ENCODE results near the gene GALNT18.

Gene GALNT18

GRCh38 chr11:11501546-11502262 is 120.1 kb downstream of the GALNT18 start:
- DNase-seq (ENCODE audit: low read depth in 2 of 3, low spot score in 2 of 3), result no peak

- DNase-seq (ENCODE audit: low read depth in 2 of 3, low spot score in 2 of 3), result no peak
Observed at GRCh38 chr11:11500744-11501487, 120.9 kb downstream of the GALNT18 start.

- no peak for DNase-seq (ENCODE audit: low read depth in 2 of 3, low spot score in 2 of 3)
Observed at GRCh38 chr11:11499300-11499699, 122.5 kb downstream of the GALNT18 start.

- DNase-seq (ENCODE audit: low read depth in 2 of 3, low spot score in 2 of 3), result no peak
Observed at GRCh38 chr11:11498195-11498594, 123.6 kb downstream of the GALNT18 start.

- DNase-seq (ENCODE audit: low read depth in 2 of 3, low spot score in 2 of 3), result no peak
Observed at GRCh38 chr11:11496879-11497278, 124.9 kb downstream of the GALNT18 start.

- DNase-seq (ENCODE audit: low read depth in 2 of 3, low spot score in 2 of 3), result no peak
Observed at GRCh38 chr11:11494348-11494747, 127.5 kb downstream of the GALNT18 start.

GRCh38 chr11:11493698-11494097 is 128.1 kb downstream of the GALNT18 start:
- DNase-seq (ENCODE audit: low read depth in 2 of 3, low spot score in 2 of 3), result no peak

GRCh38 chr11:11491589-11491988 is 130.2 kb downstream of the GALNT18 start:
- no peak for DNase-seq (ENCODE audit: low read depth in 2 of 3, low spot score in 2 of 3)

- no peak for DNase-seq (ENCODE audit: low read depth in 2 of 3, low spot score in 2 of 3)
Observed at GRCh38 chr11:11491014-11491413, 130.8 kb downstream of the GALNT18 start.

GRCh38 chr11:11486423-11486822 is 135.4 kb downstream of the GALNT18 start:
- DNase-seq (ENCODE audit: low read depth in 2 of 3, low spot score in 2 of 3), result no peak

GRCh38 chr11:11486002-11486401 is 135.8 kb downstream of the GALNT18 start:
- no peak for DNase-seq (ENCODE audit: low read depth in 2 of 3, low spot score in 2 of 3)

- DNase-seq (ENCODE audit: low read depth in 2 of 3, low spot score in 2 of 3), result no peak
Observed at GRCh38 chr11:11483627-11484026, 138.2 kb downstream of the GALNT18 start.

GRCh38 chr11:11482730-11483129 is 139.1 kb downstream of the GALNT18 start:
- no peak for DNase-seq (ENCODE audit: low read depth in 2 of 3, low spot score in 2 of 3)

- DNase-seq (ENCODE audit: low read depth in 2 of 3, low spot score in 2 of 3), result no peak
Observed at GRCh38 chr11:11481371-11481770, 140.4 kb downstream of the GALNT18 start.

GRCh38 chr11:11480971-11481370 is 140.8 kb downstream of the GALNT18 start:
- DNase-seq (ENCODE audit: low read depth in 2 of 3, low spot score in 2 of 3), result no peak

GRCh38 chr11:11478687-11479086 is 143.1 kb downstream of the GALNT18 start:
- no peak for DNase-seq (ENCODE audit: low read depth in 2 of 3, low spot score in 2 of 3)

- DNase-seq (ENCODE audit: low read depth in 2 of 3, low spot score in 2 of 3), result no peak
Observed at GRCh38 chr11:11477695-11478420, 143.9 kb downstream of the GALNT18 start.

- DNase-seq (ENCODE audit: low read depth in 2 of 3, low spot score in 2 of 3), result no peak
Observed at GRCh38 chr11:11476971-11477645, 144.7 kb downstream of the GALNT18 start.

- DNase-seq (ENCODE audit: low read depth in 2 of 3, low spot score in 2 of 3), result no peak
Observed at GRCh38 chr11:11476499-11476898, 145.3 kb downstream of the GALNT18 start.

- DNase-seq (ENCODE audit: low read depth in 2 of 3, low spot score in 2 of 3), result no peak
Observed at GRCh38 chr11:11472106-11472505, 149.7 kb downstream of the GALNT18 start.

GRCh38 chr11:11471201-11471600 is 150.6 kb downstream of the GALNT18 start:
- DNase-seq (ENCODE audit: low read depth in 2 of 3, low spot score in 2 of 3), result no peak
